Activated naive CD8-positive, alpha-beta T cell treated with anti-CD3 and anti-CD28 coated beads, Interleukin-2, amount 10 ng/mL, durations not matched to agents 7 days and 5 days (primary cell): Measurements from ENCODE around the gene SPTB. TPM values are rescaled to one million over a fixed set of nuclear protein-coding genes. Genes with fewer than 3 reads are reported as not detected.

Experiments used
- ATAC-seq: fragments of 150-1000 bp; cut with Tn5 transposase; one replicate; pipeline ENCODE4 v1.10.0; 2021; ENCODE audit warnings: low read depth, moderate library complexity
- POLR2A ChIA-PET: fragments of 350-600 bp; sonication (Branson Sonifier 250); formaldehyde crosslinking; loops from one replicate; lab custom pipeline; 2021; ENCODE audit warnings: antibody characterized with exemption; lab: Charles Lee
- DNase-seq: peaks from one replicate; pipeline ENCODE4 v3.0.0; 2021
- H3K27ac Mint-ChIP-seq: one replicate; pipeline ENCODE4 v1.8.0; 2022; ENCODE audit warnings: mild to moderate bottlenecking, mixed read lengths
- H3K27me3 Mint-ChIP-seq: one replicate; pipeline ENCODE4 v1.8.0; 2022; ENCODE audit warnings: mild to moderate bottlenecking, moderate library complexity, mixed read lengths
- H3K36me3 Mint-ChIP-seq: one replicate; pipeline ENCODE4 v1.8.0; 2021; ENCODE audit warnings: mild to moderate bottlenecking, mixed read lengths
- H3K4me1 Mint-ChIP-seq: one replicate; pipeline ENCODE4 v1.8.0; 2021; ENCODE audit warnings: mixed read lengths
- H3K4me3 Mint-ChIP-seq: one replicate; pipeline ENCODE4 v1.8.0; 2022; ENCODE audit warnings: mild to moderate bottlenecking, moderate library complexity, mixed read lengths
- H3K9me3 Mint-ChIP-seq: one replicate; pipeline ENCODE4 v1.8.0; 2021; ENCODE audit warnings: mixed read lengths
- total RNA-seq, 2 experiments: library from RNA; stranded (reverse); gene quantifications; one replicate each; pipeline ENCODE4 v1.2.3, GENCODE V29; 2021

The SPTB gene
- total RNA-seq, 2 experiments from 2014 or later = not detected

GRCh38 chr14:64841772-64842750 lies 37.6 kb downstream of the SPTB start:
- POLR2A ChIA-PET = no interaction called here
- Mint-ChIP-seq H3K9me3 (no peaks in the 10 kb centered on the region), H3K4me3 (no peak overlapping the region), H3K4me1 (no peaks in the 10 kb centered on the region), H3K36me3 (no peaks in the 10 kb centered on the region), H3K27ac (no peak overlapping the region), H3K27me3 (peaks cover 47% of the 10 kb centered on the region)
- no peak for ATAC-seq
- no peak for DNase-seq

GRCh38 chr14:64841121-64841651 lies 38.5 kb downstream of the SPTB start:
- POLR2A ChIA-PET = no interaction called here
- Mint-ChIP-seq H3K4me3 (no peak overlapping the region), H3K27ac (no peak overlapping the region), H3K27me3 (peaks cover 53% of the 10 kb centered on the region), H3K4me1 (no peaks in the 10 kb centered on the region), H3K9me3 (no peaks in the 10 kb centered on the region), H3K36me3 (no peaks in the 10 kb centered on the region)
- DNase-seq (no peak), ATAC-seq (no peak)

- DNase-seq = no peak
- ATAC-seq = no peak
- Mint-ChIP-seq H3K4me1 (no peaks in the 10 kb centered on the region), H3K27ac (no peak overlapping the region), H3K4me3 (no peak overlapping the region), H3K9me3 (no peaks in the 10 kb centered on the region), H3K27me3 (peaks cover 37% of the 10 kb centered on the region), H3K36me3 (no peaks in the 10 kb centered on the region)
- POLR2A ChIA-PET = no interaction called here
Measured at GRCh38 chr14:64838656-64839055, 41.1 kb downstream of the SPTB start.

GRCh38 chr14:64835431-64835830 lies 44.3 kb downstream of the SPTB start:
- H3K36me3 Mint-ChIP-seq = no peaks in the 10 kb centered on the region
- POLR2A ChIA-PET = no interaction called here
- no peaks in the 10 kb centered on the region for H3K9me3 Mint-ChIP-seq
- H3K4me3 Mint-ChIP-seq = no peak overlapping the region
- no peaks in the 10 kb centered on the region for H3K4me1 Mint-ChIP-seq
- ATAC-seq (no peak), DNase-seq (no peak)
- H3K27me3 Mint-ChIP-seq = peaks cover 20% of the 10 kb centered on the region
- no peak overlapping the region for H3K27ac Mint-ChIP-seq

- ATAC-seq (no peak), DNase-seq (no peak)
- no peaks in the 10 kb centered on the region for H3K9me3 Mint-ChIP-seq
- H3K36me3 Mint-ChIP-seq = no peaks in the 10 kb centered on the region
- H3K4me3 Mint-ChIP-seq = no peak overlapping the region
- POLR2A ChIA-PET = no interaction called here
- no peak overlapping the region for H3K27ac Mint-ChIP-seq
- H3K27me3 Mint-ChIP-seq = peaks cover 21% of the 10 kb centered on the region
- H3K4me1 Mint-ChIP-seq = no peaks in the 10 kb centered on the region
Measured at GRCh38 chr14:64834965-64835364, 44.7 kb downstream of the SPTB start.

GRCh38 chr14:64831419-64831818 lies 48.3 kb downstream of the SPTB start:
- POLR2A ChIA-PET = no interaction called here
- H3K36me3 Mint-ChIP-seq = no peaks in the 10 kb centered on the region
- DNase-seq = no peak
- no peak overlapping the region for H3K27ac Mint-ChIP-seq
- no peak for ATAC-seq
- no peak overlapping the region for H3K4me3 Mint-ChIP-seq
- H3K9me3 Mint-ChIP-seq = no peaks in the 10 kb centered on the region
- no peaks in the 10 kb centered on the region for H3K4me1 Mint-ChIP-seq
- H3K27me3 Mint-ChIP-seq = peaks cover 22% of the 10 kb centered on the region

GRCh38 chr14:64830961-64831360 lies 48.7 kb downstream of the SPTB start:
- ATAC-seq (no peak), DNase-seq (no peak)
- Mint-ChIP-seq H3K27ac (no peak overlapping the region), H3K4me3 (no peak overlapping the region), H3K27me3 (peaks cover 19% of the 10 kb centered on the region), H3K9me3 (no peaks in the 10 kb centered on the region), H3K36me3 (no peaks in the 10 kb centered on the region), H3K4me1 (no peaks in the 10 kb centered on the region)
- POLR2A ChIA-PET = no interaction called here

- Mint-ChIP-seq H3K27ac (no peak overlapping the region), H3K36me3 (no peaks in the 10 kb centered on the region), H3K4me1 (peaks cover 1% of the 10 kb centered on the region), H3K4me3 (no peak overlapping the region), H3K9me3 (no peaks in the 10 kb centered on the region), H3K27me3 (peaks cover 23% of the 10 kb centered on the region)
- ATAC-seq (no peak), DNase-seq (no peak)
- POLR2A ChIA-PET = no interaction called here
Measured at GRCh38 chr14:64828071-64828470, 51.6 kb downstream of the SPTB start.

GRCh38 chr14:64826845-64827244 lies 52.9 kb downstream of the SPTB start:
- peaks cover 1% of the 10 kb centered on the region for H3K4me1 Mint-ChIP-seq
- H3K27ac Mint-ChIP-seq = no peak overlapping the region

GRCh38 chr14:64826333-64826732 lies 53.4 kb downstream of the SPTB start:
- POLR2A ChIA-PET = no interaction called here
- Mint-ChIP-seq H3K27ac (no peak overlapping the region), H3K4me3 (no peak overlapping the region), H3K4me1 (peaks cover 1% of the 10 kb centered on the region), H3K9me3 (no peaks in the 10 kb centered on the region), H3K36me3 (no peaks in the 10 kb centered on the region), H3K27me3 (peaks cover 28% of the 10 kb centered on the region)
- DNase-seq = no peak
- no peak for ATAC-seq

More at GRCh38 chr14:64826845-64827244, 52.9 kb downstream of the SPTB start:
- H3K36me3 Mint-ChIP-seq = no peaks in the 10 kb centered on the region
- H3K4me3 Mint-ChIP-seq = no peak overlapping the region
- no peaks in the 10 kb centered on the region for H3K9me3 Mint-ChIP-seq
- no peak for ATAC-seq
- H3K27me3 Mint-ChIP-seq = peaks cover 26% of the 10 kb centered on the region
- no peak for DNase-seq
- POLR2A ChIA-PET = no interaction called here

GRCh38 chr14:64825509-64825908 lies 54.2 kb downstream of the SPTB start:
- H3K27me3 Mint-ChIP-seq = peaks cover 28% of the 10 kb centered on the region
- H3K36me3 Mint-ChIP-seq = no peaks in the 10 kb centered on the region
- POLR2A ChIA-PET = no interaction called here
- no peaks in the 10 kb centered on the region for H3K9me3 Mint-ChIP-seq
- H3K4me1 Mint-ChIP-seq = peaks cover 1% of the 10 kb centered on the region
- H3K27ac Mint-ChIP-seq = no peak overlapping the region
- ATAC-seq (no peak), DNase-seq (no peak)
- no peak overlapping the region for H3K4me3 Mint-ChIP-seq

- POLR2A ChIA-PET = no interaction called here
- no peak overlapping the region for H3K27ac Mint-ChIP-seq
- peaks cover 1% of the 10 kb centered on the region for H3K4me1 Mint-ChIP-seq
- no peak for DNase-seq
- no peaks in the 10 kb centered on the region for H3K9me3 Mint-ChIP-seq
- peaks cover 29% of the 10 kb centered on the region for H3K27me3 Mint-ChIP-seq
- H3K4me3 Mint-ChIP-seq = no peak overlapping the region
- H3K36me3 Mint-ChIP-seq = no peaks in the 10 kb centered on the region
- ATAC-seq = no peak
Measured at GRCh38 chr14:64825006-64825405, 54.7 kb downstream of the SPTB start.

- Mint-ChIP-seq H3K27me3 (peaks cover 30% of the 10 kb centered on the region), H3K9me3 (no peaks in the 10 kb centered on the region), H3K4me1 (peaks cover 1% of the 10 kb centered on the region), H3K36me3 (no peaks in the 10 kb centered on the region), H3K4me3 (no peak overlapping the region), H3K27ac (no peak overlapping the region)
- no peak for ATAC-seq
- DNase-seq = no peak
- POLR2A ChIA-PET = no interaction called here
Measured at GRCh38 chr14:64824471-64824870, 55.2 kb downstream of the SPTB start.
